GDM1 (cell line): ENCODE results near the gene LTBP1.

Experiments used
- DNase-seq: peaks from one replicate; lab custom pipeline; 2025; lab: John Stamatoyannopoulos, UW

LTBP1 gene

DNA sequence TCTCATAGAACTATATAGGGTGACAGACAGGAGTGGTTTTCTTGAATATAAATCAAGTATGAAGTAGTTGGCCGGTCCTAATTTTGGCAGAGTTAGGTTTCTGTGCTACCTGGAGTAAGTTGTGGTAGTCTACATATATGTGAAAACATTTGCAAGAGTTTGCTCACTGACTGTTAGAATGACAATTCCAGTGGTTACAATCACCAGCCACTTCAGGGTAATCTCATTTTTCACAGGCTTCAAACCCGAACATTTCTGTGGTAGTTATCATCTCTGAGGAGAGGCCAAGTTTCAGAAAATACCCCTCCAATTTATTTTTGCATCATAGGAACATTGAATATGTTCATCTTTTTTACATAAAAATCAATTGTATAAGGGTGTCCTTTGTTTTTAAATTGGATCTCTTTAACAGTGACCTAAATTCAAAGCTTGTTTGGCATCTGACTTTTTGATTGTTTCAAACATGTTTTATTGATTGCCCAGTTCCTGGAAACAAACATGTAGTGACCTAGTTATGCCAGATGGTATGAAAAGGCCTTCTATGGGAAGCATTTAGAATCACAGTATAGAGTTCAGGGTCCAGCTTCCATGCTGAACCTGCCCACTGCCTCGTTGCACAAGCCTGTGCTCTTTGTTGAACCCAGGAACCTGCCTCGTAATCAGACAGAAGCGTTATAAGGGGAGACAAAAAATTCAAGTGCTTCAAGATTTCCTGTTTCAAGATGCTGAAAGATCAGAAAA is 250.6 kb downstream of the LTBP1 start:
- no peak for DNase-seq

DNA sequence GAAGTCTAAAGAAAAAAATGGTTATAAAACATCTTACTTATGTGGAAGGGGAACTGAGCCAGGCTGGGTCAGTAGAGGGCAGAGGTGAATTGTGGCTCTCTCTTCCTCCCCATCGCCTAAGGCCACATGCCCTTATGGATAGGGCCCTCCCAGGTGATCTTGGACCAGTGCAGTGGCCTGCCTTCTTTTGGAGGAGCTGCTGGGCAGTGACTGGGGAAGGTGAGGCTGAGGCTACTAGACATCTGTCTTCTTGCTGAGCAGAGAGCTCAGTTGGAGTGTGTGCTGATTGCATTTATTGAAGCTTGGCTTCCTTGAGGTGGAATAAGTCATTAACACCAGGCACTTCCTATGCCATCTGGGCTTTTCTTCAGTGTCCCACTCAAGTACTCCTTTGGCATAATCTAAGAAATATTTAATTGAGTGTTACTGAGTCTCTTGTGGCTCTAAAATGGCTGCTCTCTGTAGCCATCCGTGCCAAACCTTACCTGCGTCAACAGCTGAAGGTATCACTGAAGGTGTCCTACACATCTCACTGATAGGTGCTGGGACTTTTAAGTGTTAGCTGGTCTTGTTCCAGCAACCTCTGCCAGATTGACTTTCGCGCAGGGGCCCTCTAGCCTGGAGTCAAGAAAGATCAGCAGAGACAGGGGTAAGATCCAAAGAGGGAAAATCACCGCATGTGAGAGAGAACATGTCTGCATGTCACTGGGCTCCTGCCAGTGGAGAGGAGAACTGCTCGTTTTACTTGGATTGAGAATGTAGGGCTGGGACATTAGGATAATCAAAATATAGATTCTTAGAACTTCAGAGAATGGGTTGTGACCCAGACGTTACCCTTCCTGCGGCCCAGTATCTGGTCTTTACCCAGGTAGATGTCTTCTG is 256.1 kb downstream of the LTBP1 start:
- no peak for DNase-seq

DNA sequence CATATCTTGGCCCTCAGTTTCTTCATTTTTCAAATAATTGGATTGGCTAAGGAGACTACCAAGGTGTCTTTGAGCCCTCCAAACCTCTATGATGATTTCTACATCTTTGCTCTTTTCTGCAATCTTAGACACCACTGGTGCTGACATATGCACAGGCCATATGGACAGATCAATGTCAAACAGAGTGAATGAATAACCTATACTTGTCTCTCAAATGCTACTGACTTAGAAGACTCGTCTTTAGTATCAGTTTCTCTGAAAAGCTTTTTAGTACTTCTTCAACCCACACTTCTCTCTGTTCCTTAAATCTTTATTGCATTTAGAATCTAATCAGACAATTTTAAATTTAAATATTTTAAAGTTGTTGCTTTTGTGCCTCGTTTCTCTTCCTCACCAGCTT is 258.2 kb downstream of the LTBP1 start:
- DNase-seq = no peak

DNA sequence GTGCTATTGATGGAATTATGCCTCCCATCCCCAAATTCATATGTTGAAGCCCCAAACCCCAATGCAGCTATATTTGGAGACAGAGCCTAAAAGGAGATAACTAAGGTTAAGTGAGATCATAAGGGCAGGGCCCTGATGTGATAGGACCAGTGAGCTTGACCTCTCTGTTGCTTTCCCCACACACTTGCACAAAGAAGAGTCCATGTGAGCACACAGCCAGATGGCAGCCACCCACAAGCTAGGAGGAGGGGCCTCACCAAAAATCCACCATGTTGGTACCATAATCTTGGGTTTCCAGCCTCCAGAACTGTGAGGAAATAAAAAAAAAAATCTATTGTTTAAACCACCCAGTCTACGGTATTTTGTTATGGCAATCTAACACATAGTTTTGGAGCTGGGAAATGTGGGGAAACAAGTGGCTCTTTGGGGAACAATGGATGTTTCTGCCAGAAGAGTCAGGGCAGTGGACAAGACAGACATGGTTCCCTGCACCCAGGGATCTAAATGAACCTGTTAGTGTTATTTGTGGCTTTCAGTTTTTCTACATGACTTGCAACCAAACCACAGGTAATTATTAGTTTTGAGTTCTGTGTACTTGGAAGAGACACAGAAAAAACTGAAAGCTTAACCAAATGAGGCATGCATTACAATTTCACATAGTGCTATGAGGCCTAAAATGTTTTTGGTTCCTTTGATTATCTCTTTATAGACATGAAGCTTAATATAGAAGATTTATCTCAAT is 259.1 kb downstream of the LTBP1 start:
- no peak for DNase-seq

DNA sequence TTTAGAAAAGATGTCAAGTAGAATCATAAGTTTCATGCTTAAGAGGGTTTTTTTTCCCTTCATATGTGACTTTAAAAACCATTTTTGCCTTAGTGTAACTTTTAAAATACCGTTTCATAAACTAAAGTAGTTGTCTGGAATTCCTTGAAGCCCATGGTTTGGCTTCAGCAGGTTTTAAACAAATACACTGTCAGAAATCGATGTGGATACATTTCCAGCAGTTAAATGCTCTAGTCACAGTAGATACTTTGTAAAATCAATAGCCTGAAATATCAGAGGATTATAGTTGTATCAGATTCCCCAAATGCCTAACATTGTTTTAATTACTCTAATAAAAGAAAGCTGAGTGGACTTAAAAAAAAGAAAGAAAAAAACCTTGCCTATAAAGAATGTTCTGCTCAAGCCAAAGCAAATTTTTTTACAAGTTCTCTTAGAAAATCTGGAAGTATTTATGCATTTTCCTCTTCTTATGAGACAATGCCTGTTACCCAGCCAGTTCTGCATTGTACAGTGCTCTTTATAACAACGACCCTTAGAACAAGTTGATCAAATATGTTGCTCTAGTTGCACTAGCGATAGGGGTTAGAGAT is 260.5 kb downstream of the LTBP1 start:
- DNase-seq = no peak

DNA sequence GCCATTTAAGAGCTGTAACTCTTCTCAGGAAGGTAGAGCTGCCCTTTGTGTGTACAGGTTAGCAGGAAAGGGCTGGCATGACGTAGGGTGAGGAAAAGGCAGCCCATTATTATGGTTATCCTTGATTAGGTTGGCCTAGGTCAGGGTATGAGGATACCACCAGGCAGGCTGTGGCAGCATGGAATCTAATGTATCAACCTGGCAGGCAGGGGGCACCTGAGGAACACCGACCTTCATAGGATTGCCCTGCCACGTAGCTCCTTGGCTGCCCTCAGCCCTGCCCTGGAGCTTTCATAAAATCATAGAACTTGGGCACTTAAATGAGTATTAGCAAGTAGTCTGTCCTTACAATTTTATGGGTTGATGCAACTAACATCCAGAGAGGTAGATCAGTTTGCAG is 261.6 kb downstream of the LTBP1 start:
- no peak for DNase-seq

DNA sequence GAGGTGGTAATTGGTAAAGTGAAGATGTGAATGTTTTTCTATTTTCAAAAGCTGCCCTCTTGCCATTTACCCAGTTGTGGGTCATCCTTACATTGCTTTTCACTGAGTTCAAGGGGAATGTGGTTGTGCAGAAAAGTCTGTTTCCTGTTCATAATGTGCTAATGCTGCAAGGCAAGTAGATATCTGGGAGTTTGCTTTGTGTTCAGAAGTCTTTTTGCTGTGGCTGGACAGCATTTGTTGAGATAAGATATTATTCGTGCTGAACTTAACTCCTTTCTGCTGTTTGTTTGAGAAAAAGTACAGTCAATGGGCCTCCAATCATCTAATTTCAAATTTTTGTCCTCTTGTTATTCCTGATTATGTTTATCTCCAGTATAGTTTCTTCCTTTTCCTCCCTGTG is 263.2 kb downstream of the LTBP1 start:
- DNase-seq = no peak

DNA sequence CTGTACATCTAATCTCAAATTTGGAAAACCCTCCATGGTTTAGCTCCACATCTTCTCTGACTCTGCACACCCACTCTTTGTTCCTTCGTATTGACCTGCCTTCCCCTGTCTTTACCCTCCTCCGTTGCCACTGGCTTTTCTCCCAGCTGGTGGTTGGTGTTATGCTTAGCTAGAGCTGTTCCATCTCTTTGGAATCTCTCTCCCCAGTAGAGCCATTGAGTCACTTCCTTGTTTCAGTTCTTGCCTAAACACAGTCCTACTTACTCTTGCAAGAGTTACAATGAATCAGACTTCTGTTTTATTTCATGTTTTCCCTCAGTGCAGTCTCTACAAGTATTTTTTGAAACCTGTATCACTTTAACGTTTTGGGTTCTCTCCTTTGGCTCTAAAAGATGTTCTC is 263.9 kb downstream of the LTBP1 start:
- no peak for DNase-seq

DNA sequence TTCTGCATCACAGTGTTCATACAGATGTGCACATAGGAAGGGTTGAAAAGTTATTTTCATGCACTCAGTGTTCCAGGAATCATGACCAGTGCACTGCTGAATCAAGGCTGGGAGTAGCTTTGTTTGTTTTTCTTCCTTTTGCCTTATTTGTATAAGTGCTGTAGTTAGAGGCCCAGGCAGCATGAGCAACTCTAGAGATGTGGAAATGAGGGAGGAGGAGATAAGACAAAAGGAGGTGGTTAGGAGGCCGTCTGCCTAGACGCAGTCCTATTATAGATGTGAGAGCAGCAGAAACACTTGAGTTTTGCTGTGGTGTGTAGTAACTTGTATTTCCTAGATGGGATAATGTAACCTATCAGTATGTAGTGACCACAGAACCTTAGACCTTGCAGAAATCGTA is 265.4 kb downstream of the LTBP1 start:
- no peak for DNase-seq

DNA sequence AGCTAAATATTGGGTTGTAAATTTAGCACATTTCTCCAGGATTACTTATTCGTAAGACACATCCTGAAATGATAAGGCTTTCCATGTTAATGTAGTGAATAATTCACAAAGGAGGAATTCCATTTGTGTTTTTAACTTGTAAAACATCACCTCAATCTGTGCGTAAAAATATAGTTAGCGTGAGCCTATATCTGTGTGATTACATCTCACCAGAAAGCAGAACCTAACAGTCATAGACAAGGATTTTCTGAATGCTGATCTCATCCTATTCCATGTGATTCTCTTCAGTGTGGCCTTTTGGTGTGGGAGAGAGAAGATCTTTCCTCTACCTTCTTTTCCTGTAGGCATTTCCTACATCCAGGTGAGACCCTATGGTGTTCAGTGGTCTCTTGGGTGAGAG is 266.5 kb downstream of the LTBP1 start:
- no peak for DNase-seq

DNA sequence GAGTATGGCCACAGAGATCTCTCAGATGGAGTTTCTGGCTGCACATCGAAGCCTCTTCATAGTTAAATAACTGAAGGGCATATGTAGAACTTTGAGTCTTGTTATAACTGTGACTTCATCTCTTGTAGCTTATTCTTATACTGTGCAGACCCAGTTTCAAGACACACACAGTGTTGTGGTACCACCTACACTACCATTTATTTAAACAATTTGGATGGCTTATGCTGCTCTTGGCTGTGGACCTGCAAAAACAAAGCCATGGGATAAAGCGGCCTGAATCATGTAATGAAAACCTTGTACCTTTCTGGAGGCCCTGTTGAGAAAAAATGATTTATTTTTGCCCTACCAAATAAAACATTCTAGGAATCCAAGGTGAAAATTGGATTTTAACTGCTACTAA is 266.9 kb downstream of the LTBP1 start:
- DNase-seq = no peak

DNA sequence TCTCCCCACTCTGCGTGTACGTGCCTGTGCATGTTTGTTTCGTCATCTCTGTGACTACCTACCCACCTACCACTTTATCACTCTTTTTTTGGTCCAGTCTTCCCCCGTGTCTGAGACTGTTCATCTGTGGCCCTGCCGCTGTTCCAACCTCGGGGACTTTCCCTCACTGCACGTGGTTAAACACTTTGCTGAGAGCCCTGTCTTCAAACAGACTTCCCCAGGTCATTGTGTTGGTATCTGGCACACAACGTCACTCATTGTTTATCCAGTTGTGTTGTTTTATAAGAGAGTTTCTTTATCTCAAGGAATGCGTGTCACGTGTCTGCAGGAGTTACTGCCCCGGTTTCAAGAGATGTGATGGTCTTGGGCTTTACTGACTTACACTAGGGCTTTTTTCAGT is 267.7 kb downstream of the LTBP1 start:
- no peak for DNase-seq

DNA sequence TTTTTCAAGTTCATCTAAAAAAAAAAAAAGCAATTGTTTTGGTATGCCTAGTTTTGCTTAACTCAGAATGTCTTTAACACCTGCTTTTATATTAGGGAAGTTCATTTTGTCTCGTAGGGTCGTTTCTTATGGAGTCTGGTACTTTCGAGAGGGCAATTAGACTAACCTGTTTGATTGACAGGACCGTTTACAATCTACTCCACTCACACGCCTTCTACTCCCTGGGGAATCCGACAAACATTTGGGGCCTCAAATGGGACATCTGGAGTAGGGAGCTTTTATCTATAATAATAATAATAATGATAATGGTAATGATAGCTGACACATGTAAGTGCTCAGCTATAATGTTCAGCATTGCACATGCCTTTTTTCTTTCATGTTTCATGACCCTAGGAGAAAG is 268.1 kb downstream of the LTBP1 start:
- DNase-seq = no peak

DNA sequence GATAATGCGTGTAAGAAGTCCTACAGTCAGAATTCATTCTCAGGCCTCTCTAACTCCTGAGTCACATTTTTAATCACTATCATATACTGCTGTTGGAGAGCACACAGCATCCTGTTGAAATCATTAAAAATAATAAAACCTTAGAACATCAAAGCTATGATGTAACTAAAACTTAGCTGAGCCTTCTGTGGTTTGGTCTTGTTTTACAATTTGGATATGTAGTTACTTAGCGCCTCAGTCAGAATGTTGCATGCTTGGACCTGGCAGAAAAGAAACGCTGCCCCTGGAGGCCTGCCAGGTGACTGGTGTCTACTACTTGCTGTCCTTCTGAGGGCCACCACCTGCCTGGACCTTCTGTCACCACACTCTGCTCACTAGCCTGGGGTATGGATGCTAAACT is 268.5 kb downstream of the LTBP1 start:
- no peak for DNase-seq

DNA sequence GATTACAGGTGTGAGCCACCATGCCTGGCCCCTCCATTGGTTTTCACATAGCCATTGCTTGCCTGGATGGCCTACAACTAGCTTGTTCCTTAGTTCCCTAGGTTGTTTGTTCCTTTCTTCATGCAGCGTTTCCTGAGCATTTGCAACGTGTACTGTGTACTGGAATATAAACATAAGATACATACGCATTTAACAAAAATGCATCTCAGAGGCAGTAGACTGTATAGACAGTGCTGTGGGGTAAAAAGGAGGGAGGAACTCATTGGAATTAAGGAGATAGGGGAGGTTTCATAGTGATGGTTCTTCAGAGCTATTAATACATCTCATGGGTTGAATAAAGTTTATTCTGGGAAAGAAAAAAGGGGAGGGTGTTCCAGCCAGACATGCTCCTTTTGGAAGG is 269.2 kb downstream of the LTBP1 start:
- no peak for DNase-seq

DNA sequence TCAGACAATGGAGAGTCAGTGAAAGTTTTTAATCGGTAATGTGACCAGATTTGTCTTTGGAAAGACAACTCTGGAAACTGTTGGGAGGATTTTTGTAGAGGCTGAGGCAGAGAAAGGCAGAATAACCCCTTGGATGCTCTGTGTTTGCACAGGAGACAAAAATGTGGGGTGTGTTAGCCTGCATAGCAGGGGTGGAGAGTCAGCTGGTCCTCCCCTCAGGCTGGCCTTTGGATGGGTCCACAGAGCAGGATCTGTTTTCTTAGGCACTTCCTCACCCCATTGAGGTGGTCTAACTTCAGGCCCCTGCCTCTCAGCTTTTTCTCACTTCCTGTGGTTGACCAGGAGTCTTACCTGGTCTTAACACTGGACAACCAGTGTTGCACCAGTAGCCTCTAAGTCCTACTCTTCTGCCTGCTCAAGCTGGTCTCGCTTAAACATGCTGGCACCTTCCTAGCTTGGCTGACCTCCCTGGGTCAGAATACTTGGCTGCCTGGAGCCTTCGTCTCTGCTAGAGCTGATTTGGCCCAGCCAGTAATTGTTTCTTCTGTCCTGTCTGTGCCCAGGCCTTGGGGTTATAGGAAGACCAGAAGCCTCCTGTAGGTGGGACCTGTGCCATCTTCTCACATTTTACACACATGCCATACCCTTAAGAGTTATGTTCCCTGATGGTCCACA is 269.9 kb downstream of the LTBP1 start:
- no peak for DNase-seq

DNA sequence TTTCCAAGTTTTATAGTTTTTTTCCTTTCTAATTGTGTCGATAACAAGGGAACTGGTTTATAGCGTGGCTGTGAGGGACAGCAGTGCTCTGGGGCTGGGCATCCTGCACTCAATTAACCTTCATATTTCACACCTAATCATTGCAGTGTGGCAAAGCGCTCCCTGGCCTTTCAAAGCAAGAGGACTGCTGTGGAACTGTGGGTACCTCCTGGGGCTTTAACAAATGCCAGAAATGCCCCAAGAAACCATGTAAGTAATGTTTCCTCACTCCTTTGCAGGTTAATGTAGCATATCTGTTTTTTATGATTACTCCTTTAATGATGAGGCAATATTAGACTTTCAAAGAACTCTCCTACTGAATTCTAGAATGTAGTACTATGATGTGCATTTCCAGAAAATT is 270.7 kb downstream of the LTBP1 start:
- no peak for DNase-seq

DNA sequence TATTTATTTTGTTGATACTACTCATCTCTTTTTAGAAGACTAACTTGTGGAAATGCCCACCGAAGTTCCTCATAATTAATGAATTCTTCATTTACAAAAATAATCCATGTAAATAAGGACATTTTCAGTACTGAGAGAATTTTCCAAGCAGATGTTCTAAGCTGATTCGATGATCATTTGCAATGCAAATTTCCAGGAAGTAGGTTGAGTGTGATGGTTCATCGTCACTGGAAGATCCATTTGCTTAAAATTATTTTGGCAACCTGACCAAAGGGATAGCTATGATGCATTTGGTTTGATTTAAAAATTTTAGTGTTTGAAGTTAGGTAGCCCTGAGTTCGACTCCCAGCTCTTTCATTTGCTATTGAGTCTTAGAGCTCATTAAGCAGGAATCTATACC is 272.4 kb downstream of the LTBP1 start:
- DNase-seq = no peak

DNA sequence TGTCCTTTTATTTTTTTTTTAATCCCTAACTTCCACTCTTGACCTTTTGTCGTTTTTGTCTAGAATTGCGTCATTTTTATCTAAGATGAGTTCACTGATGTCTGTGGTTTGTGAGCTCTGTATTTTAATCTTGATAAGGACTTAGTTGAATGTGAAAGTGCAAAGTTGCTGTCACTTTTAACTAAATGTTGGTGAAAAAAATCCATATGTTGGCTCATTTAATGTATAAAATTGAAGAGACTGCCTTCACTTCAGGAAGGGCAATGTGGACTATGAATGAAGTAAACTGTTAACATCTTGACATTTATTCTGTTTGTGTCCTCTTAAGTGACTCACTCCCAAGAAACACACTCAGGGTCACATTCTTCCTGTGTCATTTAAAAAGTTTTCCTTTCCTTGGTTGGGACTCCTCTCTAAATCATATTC is 273.1 kb downstream of the LTBP1 start:
- DNase-seq = no peak

DNA sequence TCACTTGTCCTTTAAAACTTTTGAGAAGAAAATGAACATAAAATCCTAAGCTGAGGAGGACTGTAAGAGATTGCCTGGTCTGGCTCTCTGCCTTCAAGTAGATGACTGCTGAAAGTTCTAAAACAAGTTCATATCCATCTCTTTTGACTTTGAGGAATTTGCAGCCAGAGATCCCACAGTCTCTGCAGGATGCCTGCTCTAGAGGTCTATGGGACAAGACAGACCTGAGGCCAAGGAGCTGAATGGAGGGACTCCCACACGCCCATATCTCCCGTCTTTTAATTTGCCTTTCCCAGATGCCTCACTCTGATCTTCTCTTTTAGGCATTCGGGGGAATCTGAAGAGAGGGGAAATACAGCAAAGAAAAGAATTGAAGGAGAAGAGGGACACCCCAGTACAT is 273.8 kb downstream of the LTBP1 start:
- no peak for DNase-seq

DNA sequence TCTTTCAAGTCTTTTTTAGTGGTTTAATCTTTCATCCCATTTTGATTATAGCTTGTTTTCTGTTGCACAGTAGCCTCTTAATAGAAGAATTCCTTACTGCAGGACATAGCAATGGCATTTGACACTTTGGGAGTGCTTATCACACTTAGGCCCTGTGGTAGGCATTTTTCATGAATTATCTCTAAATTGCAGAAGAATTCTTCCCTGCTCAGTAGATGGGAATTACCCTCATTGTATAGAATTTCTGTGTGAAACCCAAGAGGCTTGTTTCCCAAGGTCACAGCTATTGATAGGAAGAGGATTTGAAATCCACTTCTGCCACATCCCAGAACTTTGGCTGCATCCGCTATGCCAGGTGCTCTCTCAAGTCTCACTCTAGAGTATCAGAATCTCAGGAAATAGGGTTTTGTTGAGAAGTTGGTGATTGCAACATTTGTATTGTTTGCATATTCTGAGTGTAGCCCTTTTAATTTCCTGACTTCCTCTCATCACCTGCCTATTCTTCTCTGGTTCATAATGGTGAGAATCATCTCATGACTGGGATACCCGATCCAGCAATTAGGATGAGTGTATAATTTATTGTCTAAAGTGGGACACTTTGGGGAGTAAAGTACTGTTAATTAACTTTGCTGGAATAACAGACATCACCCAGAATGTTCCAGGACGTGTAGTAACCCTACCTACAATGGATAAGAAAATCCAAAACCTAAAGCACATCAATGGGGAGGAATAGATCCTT is 274.5 kb downstream of the LTBP1 start:
- no peak for DNase-seq
